TTC549 (cell line): ENCODE data around the gene MAPK7.
"Not testable (repeated sequence)": the region's sequence is repeated elsewhere in the genome, so short reads cannot be mapped to it uniquely, and the experiment has no call there.

Experiments used
- FAIRE-seq: peaks from 2 replicates; lab custom pipeline; 2012; peaks lifted over from hg19 to GRCh38; lab: Jason Lieb, UNC

MAPK7 gene

GRCh38 chr17:19343256-19343630, 35.1 kb upstream of the MAPK7 start:
- FAIRE-seq: no peak

DNA sequence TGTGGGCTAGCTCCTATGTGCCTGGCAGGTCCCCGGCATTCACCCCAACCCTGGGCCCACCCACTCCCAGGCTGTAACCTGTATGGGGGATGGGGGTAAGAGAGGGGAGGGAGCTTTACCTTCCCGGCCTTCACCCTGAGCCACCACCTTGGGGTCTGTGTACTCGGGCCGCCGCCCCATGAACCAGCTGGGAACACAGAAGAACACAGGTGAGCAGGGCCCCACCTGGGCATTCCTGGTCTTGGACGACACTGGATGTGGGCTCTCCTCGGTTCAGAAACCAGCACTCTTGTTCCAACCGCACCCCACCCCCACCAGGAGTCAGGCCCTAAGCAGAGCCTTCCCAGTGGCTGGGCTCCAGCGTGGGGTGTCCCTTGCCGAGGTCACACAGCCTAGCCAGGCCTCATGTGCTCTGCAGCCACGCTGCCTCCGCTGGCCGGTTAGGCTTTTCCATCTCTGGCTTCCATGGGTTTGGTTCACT, 34.6 kb upstream of the MAPK7 start:
- FAIRE-seq: no peak

DNA sequence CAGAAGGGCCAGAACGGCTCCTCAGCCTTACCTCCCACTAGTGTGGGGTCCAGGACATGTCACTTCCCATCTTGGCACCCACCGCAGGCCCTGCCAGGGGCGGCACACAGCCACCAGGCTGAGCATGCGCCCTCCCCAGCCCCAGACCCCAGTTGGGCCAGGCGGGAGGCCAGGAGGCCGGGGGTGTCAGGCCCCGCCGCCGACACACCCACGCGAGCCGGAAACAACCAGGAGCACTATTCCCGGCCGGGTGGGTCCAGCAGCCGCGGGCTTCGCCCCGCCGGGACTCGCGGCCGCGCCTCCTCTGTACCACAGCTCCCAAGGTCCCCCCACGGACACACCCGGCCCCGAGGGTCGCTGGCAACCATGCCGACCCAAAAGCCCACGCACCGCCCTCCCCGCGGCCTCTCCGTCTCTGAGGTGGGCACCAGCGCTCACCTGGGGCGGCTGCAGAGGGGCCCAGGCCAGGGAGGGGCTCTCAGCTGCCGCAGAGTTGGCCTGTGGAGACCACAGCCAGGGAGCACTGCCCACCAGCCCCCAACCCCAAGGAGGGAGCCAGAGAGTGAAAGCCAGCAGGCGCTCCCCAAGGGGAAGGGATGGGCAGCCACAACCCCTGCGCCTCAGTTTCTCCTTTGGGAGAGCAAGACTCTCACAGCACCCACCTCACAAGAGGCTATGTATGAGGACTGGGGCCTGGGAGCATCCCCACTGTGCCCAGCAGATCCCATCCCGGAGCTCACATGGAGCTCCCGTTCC, 33.8 kb upstream of the MAPK7 start:
- FAIRE-seq: no peak

DNA sequence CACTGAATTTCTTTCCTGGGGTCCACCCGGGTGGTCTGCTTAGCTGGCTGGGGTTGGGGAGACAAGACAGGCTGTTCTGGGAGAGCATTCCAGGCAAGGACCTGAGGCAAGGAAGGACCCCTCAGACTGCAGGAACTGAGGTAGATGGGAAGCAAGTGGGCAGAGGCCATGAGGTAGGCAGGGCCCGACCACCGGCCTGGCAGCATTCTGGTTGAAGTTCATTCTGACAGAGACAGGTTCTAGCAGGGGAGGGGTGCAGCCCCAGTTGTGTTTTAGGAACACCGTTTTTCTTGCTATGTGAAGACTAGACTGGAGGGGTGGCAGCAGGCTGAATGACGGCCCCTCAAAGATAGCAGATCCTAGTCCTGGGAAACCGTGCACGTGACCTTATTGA, 33.2 kb upstream of the MAPK7 start:
- no peak for FAIRE-seq

DNA sequence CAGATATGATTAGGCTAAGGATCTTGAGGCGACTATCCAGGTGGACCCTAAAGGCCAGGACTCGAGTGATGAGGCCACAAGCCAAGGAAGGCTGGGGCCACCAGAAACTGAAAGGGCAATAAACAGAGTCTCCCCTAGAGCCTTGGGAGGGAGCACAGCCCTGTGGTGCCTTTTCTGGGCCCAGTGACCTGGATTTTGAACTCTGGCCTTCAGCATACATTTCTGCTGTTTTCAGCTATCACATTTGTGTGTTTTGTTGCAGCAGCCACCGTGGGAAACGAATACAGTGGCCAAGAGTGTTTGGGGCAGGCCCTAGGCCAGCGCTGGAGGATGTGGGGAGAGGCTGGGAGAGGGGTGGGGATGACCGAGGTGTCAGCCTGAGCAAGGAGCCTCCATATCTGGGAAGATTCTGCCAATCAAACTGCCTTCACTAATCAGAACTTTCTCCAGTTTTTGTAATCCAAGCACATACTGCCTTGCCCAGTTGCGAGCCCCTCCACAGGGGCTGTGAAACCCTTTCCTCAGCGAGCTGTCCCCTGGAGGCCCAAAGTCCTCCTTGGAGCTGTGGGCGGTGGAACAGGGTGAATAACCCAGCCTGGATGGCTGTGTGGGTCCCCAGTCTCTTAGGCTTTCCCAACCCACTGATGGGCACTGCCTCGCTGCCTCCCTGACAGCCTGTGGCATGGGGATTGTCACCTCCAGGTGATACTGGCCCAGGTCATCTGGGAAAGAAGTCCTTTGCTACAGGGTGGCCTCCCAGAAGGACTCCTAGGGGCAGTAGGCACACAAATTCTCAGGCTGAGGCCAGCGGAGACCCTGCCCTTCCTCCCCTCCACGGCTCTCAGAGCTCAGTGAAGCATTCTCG, 32.6 kb upstream of the MAPK7 start:
- no peak for FAIRE-seq

DNA sequence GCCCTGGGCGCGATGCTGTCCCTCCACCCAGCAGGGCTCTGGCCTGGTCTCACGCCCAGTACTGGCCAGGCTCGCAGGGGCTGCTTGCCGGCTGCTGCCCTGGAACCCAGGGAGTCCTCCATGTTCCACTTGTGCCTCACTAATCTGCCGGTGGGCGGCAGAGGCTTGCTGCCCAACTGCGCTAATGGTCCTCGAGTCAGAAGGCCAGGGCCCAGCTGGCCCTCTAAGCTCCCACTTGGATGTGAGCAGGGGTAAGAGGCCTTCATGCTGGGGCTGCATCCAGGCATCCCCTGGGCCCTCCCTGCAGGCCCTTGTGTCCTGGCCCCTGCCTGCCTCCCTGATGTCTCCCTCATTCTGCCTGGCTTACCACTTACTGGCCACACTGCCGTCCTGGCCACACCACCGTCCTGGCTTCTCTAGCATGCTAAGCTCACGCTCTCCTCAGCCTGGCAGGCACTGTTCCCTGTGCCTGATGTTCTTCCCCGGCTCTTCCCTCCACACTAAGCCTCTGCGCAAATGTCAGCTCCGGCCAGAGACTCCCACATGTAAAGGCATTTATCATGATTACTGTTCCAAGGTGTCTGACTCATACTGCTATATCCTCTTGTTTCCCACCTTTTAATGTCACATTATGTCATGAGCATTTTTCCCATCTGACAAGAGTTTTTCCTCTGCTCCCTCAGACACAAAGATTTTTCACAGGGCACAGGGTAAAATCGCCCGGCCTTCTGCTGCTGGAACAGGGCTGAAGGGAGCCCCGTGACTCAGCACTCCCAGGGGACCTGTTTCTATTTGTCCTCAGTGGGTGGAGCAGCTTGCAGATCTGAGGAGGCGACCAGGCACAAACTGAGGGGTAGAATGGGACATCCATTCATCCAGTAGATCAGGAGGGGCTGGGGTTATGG, 31.7 kb upstream of the MAPK7 start:
- no peak for FAIRE-seq

GRCh38 chr17:19347323-19348080, 30.8 kb upstream of the MAPK7 start:
- FAIRE-seq: no peak

DNA sequence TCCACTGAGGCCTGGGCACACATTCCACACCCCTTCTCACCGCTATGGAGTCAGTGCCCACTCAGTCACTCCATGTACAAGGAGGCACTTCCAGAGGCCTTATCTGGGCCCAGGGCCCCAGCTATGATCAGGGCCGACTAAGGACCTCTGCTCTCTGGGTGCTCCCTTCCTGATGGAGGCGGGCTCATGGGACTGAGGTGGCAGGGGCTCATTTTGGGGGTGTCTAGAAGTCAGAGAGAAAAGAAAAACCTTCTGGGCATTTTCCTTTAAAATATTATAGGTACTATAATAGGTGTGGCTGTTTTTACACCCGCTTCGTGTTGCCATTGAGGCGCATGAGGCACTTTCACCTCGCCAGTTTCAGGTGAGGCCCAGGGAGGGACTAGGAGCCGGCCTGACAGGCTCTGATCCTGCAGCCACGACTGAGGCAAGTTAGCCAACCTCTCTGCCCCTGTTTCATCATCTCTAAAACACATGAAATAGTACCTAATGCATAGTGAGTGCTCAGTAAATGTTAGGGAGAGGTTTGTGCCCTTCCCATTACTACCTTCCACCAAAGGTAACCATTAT, 30.1 kb upstream of the MAPK7 start:
- no peak for FAIRE-seq

DNA sequence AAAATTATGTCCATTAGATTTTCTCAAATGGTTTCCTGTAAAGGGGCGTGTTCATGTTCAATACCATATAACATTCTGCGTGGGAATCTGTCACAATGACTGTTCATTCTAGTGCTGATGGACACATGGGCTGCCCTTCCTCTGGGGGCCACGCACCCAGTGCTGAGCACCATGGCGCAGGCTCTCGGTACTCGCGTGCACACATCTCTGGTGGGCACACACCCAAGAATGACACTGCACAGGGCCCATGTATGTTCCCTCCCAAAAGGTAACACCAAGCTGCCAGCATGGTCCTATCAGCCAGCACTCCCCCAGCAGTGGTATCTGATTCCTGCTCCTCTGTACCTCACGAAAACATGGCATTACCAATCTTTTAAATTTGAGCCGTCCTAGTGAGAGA, 29.5 kb upstream of the MAPK7 start:
- no peak for FAIRE-seq

- FAIRE-seq: not testable (repeated sequence)
These were observed 24.9 kb upstream of the MAPK7 start for GRCh38 chr17:19353401-19353800.

- FAIRE-seq: no peak
These were observed 23.6 kb upstream of the MAPK7 start for GRCh38 chr17:19354748-19355147.

DNA sequence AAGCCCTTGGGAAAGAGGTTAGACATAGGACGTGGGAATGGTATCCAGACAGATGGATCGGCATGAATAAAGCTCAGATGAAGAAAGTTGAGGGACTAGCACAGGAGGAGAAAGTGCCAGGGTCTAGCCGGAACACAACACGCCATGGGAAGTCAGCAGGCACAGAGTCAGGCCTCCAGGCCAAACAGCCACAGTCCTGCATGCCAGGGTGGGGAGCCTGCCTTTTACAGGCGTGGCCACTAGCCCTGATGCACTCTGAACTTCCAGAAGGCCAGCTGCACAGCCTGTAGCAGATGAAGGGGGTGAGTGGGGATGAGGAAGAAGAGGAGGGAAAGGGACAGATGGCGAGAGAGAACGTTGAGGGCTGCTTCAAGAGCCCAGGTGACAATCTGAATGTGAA, 20.9 kb upstream of the MAPK7 start:
- no peak for FAIRE-seq

- FAIRE-seq: no peak
These were observed 20.5 kb upstream of the MAPK7 start for GRCh38 chr17:19357761-19358160.

DNA sequence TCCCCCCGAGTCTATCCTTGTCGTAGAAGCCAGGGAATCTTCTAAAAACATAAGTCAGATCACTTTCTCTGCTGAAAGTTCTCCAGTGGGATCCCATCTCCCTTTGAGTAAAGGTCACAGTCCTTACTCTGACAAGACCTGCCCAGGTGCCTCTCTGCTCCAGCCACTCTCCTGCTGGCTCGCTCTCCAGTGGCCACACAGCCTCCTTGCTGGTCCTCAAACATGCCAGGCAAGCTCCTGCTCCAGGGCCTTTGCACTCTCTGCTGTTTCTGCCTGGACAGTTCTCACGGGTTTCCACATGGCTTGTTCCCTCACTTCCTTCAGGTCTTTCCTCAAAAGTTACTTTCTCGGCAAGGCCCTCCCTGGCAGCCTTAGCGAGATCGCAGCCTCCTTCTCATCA, 19.1 kb upstream of the MAPK7 start:
- no peak for FAIRE-seq

DNA sequence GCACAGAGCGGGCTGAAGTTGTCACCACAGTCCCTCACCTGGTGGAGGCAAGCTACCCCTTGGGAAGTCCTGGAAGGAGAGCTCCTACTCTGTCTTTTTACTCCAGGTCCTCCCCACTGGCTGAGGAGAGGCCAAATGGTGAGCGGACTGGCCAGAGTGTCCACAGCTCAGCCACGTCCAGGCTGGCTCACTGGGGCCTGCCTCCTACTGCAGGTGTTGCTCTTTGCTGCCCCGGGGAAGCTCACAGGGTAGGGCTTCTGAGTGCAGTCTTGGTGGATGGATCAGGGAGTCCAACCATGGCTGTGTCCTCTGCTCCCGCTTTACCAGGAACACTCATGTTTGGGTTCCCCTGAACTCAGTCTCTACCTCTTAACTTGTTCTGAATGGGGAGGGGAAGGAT, 18.4 kb upstream of the MAPK7 start:
- FAIRE-seq: no peak

- no peak for FAIRE-seq
These were observed 17.5 kb upstream of the MAPK7 start for GRCh38 chr17:19360772-19361171.

DNA sequence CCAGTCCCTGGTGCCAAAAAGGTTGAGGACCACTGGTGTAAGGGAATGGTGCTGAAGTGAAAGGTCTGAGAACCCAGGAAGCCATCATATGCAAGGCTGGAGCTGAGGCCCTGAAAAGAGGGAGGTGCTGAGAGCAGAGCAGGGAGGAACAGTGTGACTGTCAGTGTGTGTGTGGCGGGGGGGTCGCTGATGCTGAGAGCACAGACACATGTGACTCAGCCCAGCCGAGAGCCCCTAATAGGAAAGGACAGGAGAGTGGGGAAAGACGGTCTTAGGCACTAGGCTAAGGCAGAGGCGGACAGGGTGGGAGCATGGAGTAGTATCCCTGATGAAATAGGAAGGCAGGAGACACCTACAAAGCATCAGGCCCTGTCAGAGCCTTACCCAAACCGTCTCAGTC, 17.0 kb upstream of the MAPK7 start:
- no peak for FAIRE-seq

- FAIRE-seq: no peak
These were observed 16.4 kb upstream of the MAPK7 start for GRCh38 chr17:19361944-19362276.

- no peak for FAIRE-seq
These were observed 15.8 kb upstream of the MAPK7 start, which contains the start of gene B9D1 for GRCh38 chr17:19362277-19363113. Gene B9D1 (minus strand): TSS chr17:19362723. CDS start chr17:19362569, 154 bp downstream.

- FAIRE-seq: no peak
These were observed 15.2 kb upstream of the MAPK7 start for GRCh38 chr17:19363114-19363438.
